NCI-H2107 (cell line): ENCODE data around the gene TIMM50.

Experiments
- DNase-seq: peaks from one replicate; lab custom pipeline; 2025; lab: John Stamatoyannopoulos, UW

TIMM50 gene

DNA sequence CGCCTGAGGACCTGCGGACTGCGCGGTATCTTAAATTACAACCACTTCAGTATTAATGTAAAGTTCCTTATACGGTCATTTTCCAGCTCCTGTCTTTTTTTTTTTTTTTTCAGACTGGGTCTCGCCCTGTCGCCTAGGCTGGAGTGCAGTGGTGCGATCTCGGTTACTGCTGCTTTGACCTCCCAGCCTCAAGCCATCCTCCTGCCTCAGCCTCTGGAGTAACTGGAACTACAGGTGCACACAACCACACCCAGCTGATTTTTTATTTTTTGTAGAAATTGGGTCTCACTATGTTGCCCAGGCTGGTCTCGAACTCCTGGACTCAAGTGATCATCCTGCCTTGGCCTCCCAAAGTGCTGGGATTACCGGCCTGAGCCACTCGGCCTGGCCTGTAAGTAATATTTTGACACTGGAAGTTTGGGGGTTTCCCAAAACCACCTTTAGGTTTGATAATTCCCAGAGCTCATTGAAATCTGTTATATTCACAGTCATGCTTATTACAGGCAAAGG is 52.4 kb downstream of the TIMM50 start:
- DNase-seq, result no peak

DNA sequence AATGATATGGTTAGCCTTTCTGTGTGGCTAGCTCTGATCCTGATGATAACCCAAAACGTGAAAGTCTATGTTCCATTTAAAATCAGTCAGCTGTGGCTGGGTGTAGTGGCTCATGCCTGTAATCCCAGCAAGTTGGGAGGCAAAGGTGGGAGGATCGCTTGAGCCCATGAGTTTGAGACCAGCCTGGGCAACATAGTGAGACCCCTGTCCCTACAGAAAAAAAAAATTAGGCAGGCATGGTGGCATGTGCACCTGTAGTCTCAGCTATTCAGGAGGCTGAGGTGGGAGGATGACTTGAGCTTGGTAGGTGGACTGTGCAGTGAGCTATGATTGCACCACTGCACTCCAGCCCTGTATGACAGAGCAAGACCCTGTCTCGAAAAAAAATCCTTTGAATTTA is 53.2 kb downstream of the TIMM50 start:
- DNase-seq, result no peak

DNA sequence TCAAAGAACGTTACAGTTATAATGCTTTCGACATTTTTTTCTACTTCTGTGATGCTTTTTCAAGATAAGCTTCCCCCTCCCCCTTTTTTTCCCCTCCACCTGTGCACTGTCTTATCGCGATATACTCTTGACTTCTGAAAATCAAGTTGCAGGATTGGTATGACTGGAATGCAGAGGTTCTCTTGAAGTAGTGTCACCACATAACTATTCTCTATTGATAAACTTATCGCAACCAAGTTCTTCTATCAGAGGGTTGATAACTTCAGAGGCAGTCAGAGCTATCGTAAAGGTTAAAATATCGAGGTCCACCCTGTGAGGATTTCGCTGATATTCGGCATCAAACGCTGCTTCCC is 58.5 kb downstream of the TIMM50 start:
- no peak for DNase-seq

DNA sequence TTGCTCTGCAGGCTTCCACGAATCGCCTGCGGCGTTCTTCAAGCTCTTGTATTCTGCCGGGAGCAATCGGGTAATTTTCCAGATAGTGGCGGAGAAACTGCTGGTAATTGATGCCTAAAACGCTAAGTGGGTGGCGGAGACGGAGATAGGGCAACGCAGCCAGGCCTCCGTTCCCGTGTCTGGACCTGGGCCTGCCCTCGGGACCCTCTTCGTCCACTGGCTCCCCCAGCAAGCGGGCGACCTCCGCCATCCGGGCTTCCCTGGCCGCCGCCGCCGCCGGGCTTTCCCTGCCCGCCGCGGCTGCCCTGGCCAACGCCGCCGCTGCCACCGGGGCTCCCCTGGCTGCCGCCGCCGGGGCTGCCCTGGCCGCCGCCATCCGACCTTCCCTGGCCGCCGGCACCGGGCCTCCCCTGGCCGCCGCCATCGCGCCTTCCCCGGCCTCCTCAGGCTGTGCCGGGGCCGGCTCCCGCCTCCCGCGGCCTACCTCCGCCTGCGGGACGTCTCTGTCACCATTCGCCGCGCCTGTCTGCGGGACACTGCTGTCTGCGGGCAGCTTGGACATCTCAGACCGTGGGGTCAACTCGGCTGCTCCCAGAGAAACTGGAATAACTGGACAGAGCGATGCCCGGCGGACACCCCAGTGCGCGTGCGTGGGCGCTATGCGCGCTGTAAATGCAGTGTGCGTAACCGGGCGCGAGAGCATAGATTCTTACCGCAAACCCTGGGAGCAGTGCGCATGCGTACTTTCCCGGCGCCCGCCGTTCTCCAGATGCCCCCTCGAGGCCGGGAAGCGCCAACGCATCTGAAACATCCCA is 59.1 kb downstream of the TIMM50 start, which contains the start of gene EID2:
Gene EID2, minus strand, starts transcription at position 644 of the 815 bp plus-strand sequence. Its CDS starts 82 bp downstream, at position 562.
- DNase-seq, result peak; percentile 91

DNA sequence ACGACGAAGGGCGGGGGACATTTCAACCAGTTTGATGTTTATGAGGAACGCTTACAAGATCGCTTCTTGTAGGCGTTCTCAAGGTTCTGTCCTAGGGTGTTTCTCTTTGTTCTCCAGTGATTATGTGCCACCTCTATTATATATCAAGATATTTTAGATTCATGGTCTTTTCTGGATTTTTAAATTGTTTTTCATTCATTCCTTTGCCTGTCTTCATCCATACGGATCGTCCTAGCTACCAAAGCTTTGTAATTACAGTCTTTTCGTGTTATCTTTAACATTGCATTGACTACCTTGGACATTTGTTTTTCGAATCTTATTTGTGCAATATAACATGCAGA is 59.7 kb downstream of the TIMM50 start:
- no peak for DNase-seq
